AG09309 (cell line): ENCODE data around the gene FARS2.

Experiments used
- DNase-seq: peaks from one replicate; pipeline ENCODE4 v3.0.0-alpha.2; 2010; ENCODE audit warnings: low read depth
- H3K4me3 ChIP-seq: 2 replicates; pipeline ENCODE4 v1.5.1; 2011; ENCODE audit warnings: mild to moderate bottlenecking, low read depth, low read length, moderate library complexity; ENCODE audit not compliant: control insufficient read depth
- CTCF ChIP-seq: IDR thresholded peaks from 2 replicates; pipeline ENCODE4 v1.5.1; 2011; ENCODE audit warnings: mild to moderate bottlenecking, low read depth, low read length, inconsistent platforms; ENCODE audit not compliant: insufficient read depth, control insufficient read depth; ENCODE audit errors: missing control alignments

The FARS2 gene

GRCh38 chr6:5219011-5219691 is 42.2 kb upstream of the FARS2 start:
- DNase-seq, result no peak
- no peak overlapping the region for H3K4me3 ChIP-seq
- no peak for TF ChIP-seq CTCF

GRCh38 chr6:5220443-5220842 is 40.9 kb upstream of the FARS2 start:
- H3K4me3 ChIP-seq, result no peak overlapping the region
- DNase-seq, result no peak
- no peak for TF ChIP-seq CTCF

GRCh38 chr6:5223309-5223708 is 38.0 kb upstream of the FARS2 start:
- no peak for TF ChIP-seq CTCF
- no peak for DNase-seq
- no peak overlapping the region for H3K4me3 ChIP-seq

GRCh38 chr6:5229356-5229755 is 32.0 kb upstream of the FARS2 start:
- no peak for DNase-seq
- H3K4me3 ChIP-seq, result no peak overlapping the region
- TF ChIP-seq CTCF, result no peak

- no peak for DNase-seq
- TF ChIP-seq CTCF, result no peak
- no peak overlapping the region for H3K4me3 ChIP-seq
Measured at GRCh38 chr6:5230081-5230480, 31.2 kb upstream of the FARS2 start.

- no peak overlapping the region for H3K4me3 ChIP-seq
- DNase-seq, result no peak
- TF ChIP-seq CTCF, result no peak
Measured at GRCh38 chr6:5231289-5231688, 30.0 kb upstream of the FARS2 start.

- TF ChIP-seq CTCF, result no peak
- no peak overlapping the region for H3K4me3 ChIP-seq
- no peak for DNase-seq
Measured at GRCh38 chr6:5234874-5235273, 26.4 kb upstream of the FARS2 start.
